K562 (cell line): ENCODE results near the gene HMOX1. TPM values are rescaled to one million over a fixed set of nuclear protein-coding genes. Genes with fewer than 3 reads are reported as not detected.

Experiments
- ATAC-seq: fragments of 200-7000 bp; cut with Tn5 transposase; 3 replicates; pipeline ENCODE4 v1.9.1; 2020; ENCODE audit warnings: moderate library complexity
- BruUV-seq: library from RNA; stranded (reverse); fragments of 400-500 nt; replicated peaks from 2 replicates; lab custom pipeline; 2021; lab: Mats Ljungman, UMichigan
- CTCF ChIA-PET: fragments of 300-600 bp; formaldehyde crosslinking; extraction: SDS; loops from one replicate; lab custom pipeline; 2021; ENCODE audit warnings: low intra/inter-chr PET ratio; lab: Yijun Ruan, JAX
- POLR2A ChIA-PET: fragments of 300-600, 350-650 bp; sonication (Branson Sonifier 250); formaldehyde crosslinking; extraction: SDS; loops from one replicate; lab custom pipeline; 2021; ENCODE audit warnings: antibody characterized with exemption, inconsistent platforms; lab: Yijun Ruan, JAX
- DNase-seq, 4 experiments: peaks; one replicate each; pipeline versions ENCODE4 v3.0.0 to v3.0.0-alpha.2; 2011 to 2018; ENCODE audit warnings: low spot score in 3 of 4, mixed read lengths in 3 of 4; ENCODE audit errors: extremely low read depth in 1 of 4
- FAIRE-seq: peaks from 2 replicates; lab custom pipeline; 2011; peaks lifted over from hg19 to GRCh38; lab: Jason Lieb, UNC
- H2AFZ ChIP-seq: 2 replicates; pipeline ENCODE4 v1.6.0; 2011; ENCODE audit warnings: low read depth, low read length, control low read depth, inconsistent platforms
- H3K27ac ChIP-seq: fragments of 200-600 bp; 3 replicates; pipeline ENCODE4 v1.8.0; 2011; ENCODE audit warnings: low read depth, mild to moderate bottlenecking, control low read depth, inconsistent platforms, low read length, moderate library complexity, mixed read lengths; ENCODE audit errors: extremely low read depth
- H3K27me3 ChIP-seq, 2 experiments: fragments of 300-600 bp in 1 of 2; 2 replicates in 1 of 2; 3 replicates in 1 of 2; pipeline versions ENCODE4 v1.6.0 to v1.8.0; 2011; ENCODE audit warnings: inconsistent platforms in 2 of 2, low read length in 2 of 2, mild to moderate bottlenecking in 1 of 2, mixed read lengths in 1 of 2, moderate library complexity in 1 of 2; ENCODE audit not compliant: control insufficient read depth in 2 of 2, insufficient read depth in 2 of 2
- H3K36me3 ChIP-seq: fragments of 300-600 bp; 3 replicates; pipeline ENCODE4 v1.8.0; 2011; ENCODE audit warnings: mild to moderate bottlenecking, low read length, inconsistent platforms; ENCODE audit not compliant: control insufficient read depth, insufficient read depth
- H3K4me1 ChIP-seq, 2 experiments: fragments of 200-600 bp in 1 of 2; replicated peaks in 1 of 2; 2 replicates in 1 of 2; 3 replicates in 1 of 2; pipeline versions ENCODE4 v1.5.1 to v1.8.0; 2011; ENCODE audit warnings: inconsistent platforms in 2 of 2, low read length in 2 of 2, mild to moderate bottlenecking in 1 of 2, mixed read lengths in 1 of 2, moderate library complexity in 1 of 2; ENCODE audit not compliant: control insufficient read depth in 2 of 2, insufficient read depth in 2 of 2
- H3K4me2 ChIP-seq: 2 replicates; pipeline ENCODE4 v1.6.1; 2011; ENCODE audit warnings: low read length, control low read depth, inconsistent platforms, mixed read lengths; ENCODE audit not compliant: insufficient read depth
- H3K4me3 ChIP-seq: fragments of 200-600 bp; sonication (generic), shearing (Covaris generic); 2 replicates; pipeline ENCODE4 v1.5.1; 2016; ENCODE audit warnings: control low read depth, inconsistent platforms
- H3K79me2 ChIP-seq: fragments of 200-600 bp; 3 replicates; pipeline ENCODE4 v1.8.0; 2011; ENCODE audit warnings: low read length, inconsistent platforms; ENCODE audit not compliant: control insufficient read depth, insufficient read depth
- H3K9ac ChIP-seq, 2 experiments: 2 replicates each; pipeline versions ENCODE4 v1.6.0 to v1.6.1; 2011; ENCODE audit warnings: low read depth in 2 of 2, low read length in 2 of 2, control low read depth in 1 of 2, inconsistent platforms in 1 of 2, mild to moderate bottlenecking in 1 of 2, mixed read lengths in 1 of 2; ENCODE audit not compliant: insufficient read depth in 1 of 2
- H3K9me1 ChIP-seq: one replicate; pipeline ENCODE4 v1.6.0; 2011; ENCODE audit warnings: inconsistent platforms, mild to moderate bottlenecking, low read length, moderate library complexity; ENCODE audit not compliant: control insufficient read depth, insufficient read depth
- H3K9me3 ChIP-seq: replicated peaks from 2 replicates; pipeline ENCODE4 v1.5.1; 2011; ENCODE audit warnings: low read depth, low read length, inconsistent platforms; ENCODE audit not compliant: control insufficient read depth, insufficient read depth
- H4K20me1 ChIP-seq: replicated peaks from 2 replicates; pipeline ENCODE4 v1.6.1; 2011; ENCODE audit warnings: low read length, inconsistent platforms, mixed read lengths; ENCODE audit not compliant: control insufficient read depth, insufficient read depth
- CGGBP1 ChIP-seq: fragments of 250-450 bp; sonication (Bioruptor Pico); IDR thresholded peaks from 2 replicates; pipeline ENCODE4 v1.9.0; 2021; ENCODE audit warnings: mild to moderate bottlenecking
- DDX20 ChIP-seq: fragments of 450-650 bp; IDR thresholded peaks from 2 replicates; pipeline ENCODE4 v1.6.1; 2016; ENCODE audit warnings: missing genetic modification characterization, low read depth, mild to moderate bottlenecking, missing compliant biosample characterization, moderate library complexity
- EZH2 ChIP-seq: IDR thresholded peaks from 2 replicates; pipeline ENCODE4 v1.6.1; 2012; ENCODE audit warnings: low read depth, mild to moderate bottlenecking, inconsistent platforms, low read length, borderline replicate concordance
- HLTF ChIP-seq: fragments of 450-650 bp; IDR thresholded peaks from 2 replicates; pipeline ENCODE4 v1.6.1; 2016
- LCOR ChIP-seq: sonication (generic); formaldehyde crosslinking; IDR thresholded peaks from 2 replicates; pipeline ENCODE4 v1.8.0; 2022; ENCODE audit warnings: mild to moderate bottlenecking, missing genetic modification reagents
- MCM2 ChIP-seq: fragments of 450-650 bp; IDR thresholded peaks from 2 replicates; pipeline ENCODE4 v1.6.1; 2017; ENCODE audit warnings: low read depth, mild to moderate bottlenecking
- MECOM ChIP-seq: fragments of 250-450 bp; sonication (Bioruptor Pico); IDR thresholded peaks from 2 replicates; pipeline ENCODE4 v1.8.0; 2022; ENCODE audit warnings: inconsistent platforms
- NFYB ChIP-seq: IDR thresholded peaks from 2 replicates; pipeline ENCODE4 v1.6.1; 2011; ENCODE audit warnings: mild to moderate bottlenecking, moderate library complexity; ENCODE audit not compliant: insufficient read length; ENCODE audit errors: extremely low read depth
- REST ChIP-seq, 2 experiments: fragments of 450-650 bp; formaldehyde crosslinking in 1 of 2; IDR thresholded peaks; 2 replicates each; pipeline versions ENCODE4 v1.4.0 to v1.6.1; 2014 to 2020; ENCODE audit warnings: mild to moderate bottlenecking in 2 of 2, borderline replicate concordance in 1 of 2, low read depth in 1 of 2
- YY1 ChIP-seq, 3 experiments: IDR thresholded peaks; 2 replicates each; pipeline ENCODE4 v1.6.1; 2011; ENCODE audit warnings: low read length in 2 of 3, mild to moderate bottlenecking in 2 of 3, moderate library complexity in 2 of 3, borderline replicate concordance in 1 of 3, control low read depth in 1 of 3, low read depth in 1 of 3; ENCODE audit not compliant: insufficient read depth in 3 of 3, insufficient replicate concordance in 2 of 3, control insufficient read depth in 1 of 3, insufficient read length in 1 of 3; ENCODE audit errors: extremely low read depth in 1 of 3
- ZBTB5 ChIP-seq: fragments of 450-650 bp; IDR thresholded peaks from 2 replicates; pipeline ENCODE4 v1.6.1; 2017; ENCODE audit warnings: antibody characterized with exemption
- ZNF354B ChIP-seq: fragments of 250-450 bp; sonication (Bioruptor Pico); IDR thresholded peaks from 2 replicates; pipeline ENCODE4 v1.4.0; 2020
- WGBS: fragments of 100-300 bp; shearing (Covaris generic); methylation state at CpG from one replicate; pipeline ENCODE4 v1.1.6; 2016; ENCODE audit warnings: low coverage, mixed read lengths; ENCODE audit not compliant: insufficient coverage; ENCODE audit errors: missing lambda C conversion rate; 5-methylcytosine and 5-hydroxymethylcytosine counted together
- in situ Hi-C: fragments of 300-500 bp; cut with MboI; formaldehyde crosslinking; loops from 4 replicates; pipeline ENCODE4 v1.15.0; 2018; ENCODE audit warnings: inconsistent platforms, mixed read lengths
- intact Hi-C: fragments of 100-400 bp; cut with micrococcal nuclease; formaldehyde crosslinking; loops from 2 replicates; pipeline ENCODE4 v1.14.2; 2022
- polyA plus RNA-seq, 8 experiments: library from polyadenylated mRNA; depleted of rRNA in 4 of 8; stranded (reverse) in 5 of 8; unstranded in 3 of 8; fragments of >200 nt; fragmentation: Nextera tagmentation in 2 of 8; fragmentation: Illumina TruSeq in 1 of 8; extraction: Ambion mirVana in 2 of 8; extraction: Trizol in 1 of 8; gene quantifications; 2 replicates each; pipeline versions ENCODE4 v1.2.1 to v1.2.3, GENCODE V29; 2011 to 2014; ENCODE audit warnings: inconsistent platforms in 1 of 8, missing spikeins in 1 of 8
- total RNA-seq, 7 experiments: library from RNA; depleted of rRNA in 6 of 7; stranded (reverse); fragments of >200 nt in 6 of 7; fragmentation: Illumina TruSeq in 2 of 7; extraction: Trizol in 2 of 7; gene quantifications; 2 replicates each; pipeline versions ENCODE4 v1.2.1 to v1.2.3, GENCODE V29; 2011 to 2021; ENCODE audit warnings: low replicate concordance in 1 of 7

The HMOX1 gene
- total and polyA plus RNA-seq, 9 of the 15 experiments (the other 6 are each of a cell fraction or from before 2014, with no cell fraction given), result not detected

- no peak for FAIRE-seq
- H3K4me2 ChIP-seq, result no peak overlapping the region
- no peaks in the 10 kb centered on the region for H3K27me3 ChIP-seq
- in situ Hi-C loops (no loop called here), intact Hi-C loops (no loop called here)
- no peaks in the 10 kb centered on the region for H3K9me3 ChIP-seq
- H3K27ac ChIP-seq, result no peak overlapping the region
- ATAC-seq, result no peak
- no peak for DNase-seq
- peaks cover 94% of the 10 kb centered on the region; the same call in 2 of the 3 replicates for H3K36me3 ChIP-seq
- no peak overlapping the region for H2AFZ ChIP-seq
- H3K79me2 ChIP-seq, result no peaks in the 10 kb centered on the region
- H3K9ac ChIP-seq, result no peak overlapping the region
- ChIA-PET CTCF (no interaction called here), POLR2A (interaction anchor here (0.6 to 2.8 kb wide), 8 partner anchors 9 to 42 kb away, joined by 3 to 11 read pairs (median 4); no protein-coding TSS in a partner anchor)
- WGBS, result 93% methylated on average over 3 of the region's 3 CpGs
- no peaks in the 10 kb centered on the region for H3K9me1 ChIP-seq
- H3K4me3 ChIP-seq, result no peak overlapping the region
- H4K20me1 ChIP-seq, result no peaks in the 10 kb centered on the region; the same call in 1 of the 2 replicates
- no TSS peak for BruUV-seq
- no peaks in the 10 kb centered on the region for H3K4me1 ChIP-seq
- no peak for TF ChIP-seq DDX20 (tag)
- no peak for TF ChIP-seq ZNF354B (CRISPR knock-in tag)
- no peak for TF ChIP-seq MECOM (CRISPR knock-in tag)
- TF ChIP-seq CGGBP1 (CRISPR knock-in tag), result no peak
- no peak for TF ChIP-seq NFYB
- TF ChIP-seq REST (IDR thresholded peaks at IDR 0.05; ENCODE audit: borderline replicate concordance), result no peak
- no peak for TF ChIP-seq REST (CRISPR knock-in tag; IDR thresholded peaks at IDR 0.05; ENCODE audit: low read depth)
- no peak for TF ChIP-seq EZH2
- TF ChIP-seq HLTF, result no peak
- no peak for TF ChIP-seq YY1 (IDR thresholded peaks at IDR 0.05; ENCODE audit: borderline replicate concordance in 1 of 3, control insufficient read depth in 1 of 3, extremely low read depth in 1 of 3, insufficient read depth in 3 of 3, insufficient read length in 1 of 3, insufficient replicate concordance in 2 of 3, low read depth in 1 of 3, low read length in 2 of 3)
- TF ChIP-seq MCM2, result no peak
- TF ChIP-seq LCOR (CRISPR knock-in tag), result no peak
- TF ChIP-seq ZBTB5, result no peak
Measured at GRCh38 chr22:35418731-35419130, 37.8 kb downstream of the HMOX1 start.
